Tibial nerve (tissue), 4 donors: Measurements from ENCODE around the gene ERLIN1.
"Not testable (repeated sequence)": the region's sequence is repeated elsewhere in the genome, so short reads cannot be mapped to it uniquely, and the experiment has no call there.

Source experiments
- CTCF ChIP-seq, 5 experiments: fragments of 200-600 bp in 3 of 5; fragments of 450-650 bp in 2 of 5; sonication (generic) in 3 of 5; IDR thresholded peaks; one replicate each; pipeline ENCODE4 v1.5.1; 2016 to 2019; ENCODE audit warnings: antibody characterized with exemption in 5 of 5, mild to moderate bottlenecking in 3 of 5, moderate library complexity in 2 of 5
- EP300 ChIP-seq, 2 donors: sonication (generic); formaldehyde crosslinking; IDR thresholded peaks; one replicate each; pipeline ENCODE4 v1.6.1; 2017; ENCODE audit warnings: antibody characterized with exemption in 2 of 2, mild to moderate bottlenecking in 1 of 2
- POLR2A ChIP-seq, 2 donors: fragments of 450-650 bp; IDR thresholded peaks; one replicate each; pipeline ENCODE4 v1.6.1; 2017; ENCODE audit warnings: antibody characterized with exemption in 2 of 2, mild to moderate bottlenecking in 2 of 2, moderate library complexity in 2 of 2

GRCh38 chr10:100125335-100125734 lies 60.5 kb downstream of the ERLIN1 start:
- TF ChIP-seq CTCF, POLR2A, EP300 (IDR thresholded peaks at IDR 0.05): not testable (repeated sequence)
